GM18873 (cell line): ENCODE results near the gene ONECUT2.

ENCODE experiments used
- ATAC-seq: cut with Tn5 transposase; IDR thresholded peaks from one replicate; pipeline ENCODE4 v1.9.1; 2021; ENCODE audit warnings: mild to moderate bottlenecking, moderate library complexity, moderate number of reproducible peaks; ENCODE audit not compliant: unreplicated experiment, low FRiP score

The ONECUT2 gene

DNA sequence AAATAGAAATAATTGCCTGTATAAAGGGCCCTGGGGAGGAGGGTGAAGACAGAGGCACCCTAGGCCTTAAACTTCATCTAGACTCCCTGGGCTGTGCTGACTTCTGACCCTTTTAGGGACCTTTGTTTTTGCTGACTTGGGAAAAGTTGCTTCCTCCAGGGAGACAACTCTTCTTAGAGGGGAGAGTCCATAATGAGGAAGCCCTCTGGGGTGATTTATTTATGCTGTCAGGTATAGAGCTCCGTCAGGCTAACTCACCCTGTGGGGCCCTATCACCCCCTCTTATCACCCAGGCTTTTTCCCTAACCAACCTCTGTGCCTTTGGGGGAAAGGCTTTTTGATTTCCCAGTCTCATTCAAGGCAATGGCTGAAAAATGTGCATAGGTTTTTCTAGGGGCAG is 8.1 kb downstream of the ONECUT2 start:
- no peak for ATAC-seq

DNA sequence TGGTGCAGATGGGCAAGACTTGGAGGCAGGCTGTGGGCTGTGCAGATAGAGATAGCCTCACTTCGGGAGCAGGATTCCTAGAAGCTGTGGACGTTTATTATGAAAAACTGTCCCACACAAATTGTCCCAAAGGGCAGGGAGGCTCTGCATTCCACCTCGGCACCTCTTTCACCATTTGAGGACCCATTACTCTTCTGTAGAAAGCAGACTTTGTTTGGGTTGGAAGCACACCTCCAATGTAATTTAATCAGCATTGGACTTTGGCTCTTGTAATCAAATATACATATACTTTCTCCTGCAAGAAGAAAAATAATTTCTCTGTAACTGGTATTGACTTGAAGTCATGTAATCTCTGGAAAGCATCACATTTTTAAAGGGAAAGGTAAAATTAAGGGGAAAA is 8.5 kb downstream of the ONECUT2 start:
- ATAC-seq = no peak

DNA sequence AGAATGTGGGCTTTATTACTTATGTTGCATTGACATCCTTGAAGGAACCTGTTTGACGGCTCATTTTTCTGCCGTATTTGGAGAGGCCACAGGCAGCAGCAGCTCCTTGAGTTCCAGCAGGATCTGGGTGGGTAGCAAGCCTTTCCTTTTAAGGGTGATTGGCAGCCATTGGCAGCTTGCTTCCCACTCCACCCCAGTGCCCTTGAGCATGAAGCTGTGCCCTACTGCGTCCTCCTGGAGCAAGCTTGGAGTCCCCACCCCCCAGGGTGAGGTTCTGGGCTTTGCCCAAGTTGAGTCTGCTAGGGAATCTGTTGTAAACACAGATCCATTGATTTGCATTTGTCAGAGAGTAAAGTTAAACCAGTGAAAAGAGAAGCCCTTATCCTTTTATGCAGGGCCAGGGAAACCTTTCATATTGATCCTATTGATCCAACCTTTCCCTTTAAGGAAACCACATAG is 9.2 kb downstream of the ONECUT2 start:
- no peak for ATAC-seq

DNA sequence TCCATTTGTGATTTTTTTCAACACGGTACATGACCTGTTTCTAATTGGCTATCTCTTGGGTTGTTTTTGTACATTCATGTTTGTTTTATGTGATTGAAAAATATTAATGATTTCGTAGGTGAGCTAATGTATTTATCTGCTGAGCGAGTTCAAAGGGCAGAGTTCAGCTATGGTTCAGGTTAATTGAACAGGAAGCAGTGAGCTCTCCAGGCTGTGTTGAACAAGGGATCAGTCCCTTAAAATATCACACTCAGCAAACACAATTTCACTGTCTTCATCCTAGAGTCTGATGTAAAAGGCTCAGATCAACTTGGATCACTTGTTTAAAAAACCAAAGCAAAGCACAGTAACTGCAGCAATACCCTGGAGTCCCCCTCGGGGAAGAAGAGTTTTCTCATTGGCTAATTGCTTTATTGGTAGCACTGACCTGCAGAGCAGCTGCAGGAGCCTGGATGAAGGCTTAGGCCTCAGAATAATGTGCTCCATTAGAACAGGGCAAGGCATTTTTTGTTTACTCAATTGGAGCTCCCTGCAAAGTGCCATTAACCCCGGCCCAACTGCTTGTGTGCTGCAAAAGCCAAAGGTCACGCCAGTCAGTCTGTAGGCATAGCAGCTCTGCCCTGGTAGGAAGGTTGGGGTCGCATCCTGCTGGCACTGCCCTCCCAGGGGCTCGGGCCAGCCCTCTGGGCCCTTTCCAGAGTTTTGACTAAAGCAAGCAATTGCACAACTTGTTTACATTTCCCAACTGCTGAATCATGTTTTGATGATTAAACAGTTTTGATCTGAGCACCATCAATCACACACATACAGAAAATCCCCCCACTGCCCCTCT is 10.5 kb downstream of the ONECUT2 start:
- no peak for ATAC-seq

DNA sequence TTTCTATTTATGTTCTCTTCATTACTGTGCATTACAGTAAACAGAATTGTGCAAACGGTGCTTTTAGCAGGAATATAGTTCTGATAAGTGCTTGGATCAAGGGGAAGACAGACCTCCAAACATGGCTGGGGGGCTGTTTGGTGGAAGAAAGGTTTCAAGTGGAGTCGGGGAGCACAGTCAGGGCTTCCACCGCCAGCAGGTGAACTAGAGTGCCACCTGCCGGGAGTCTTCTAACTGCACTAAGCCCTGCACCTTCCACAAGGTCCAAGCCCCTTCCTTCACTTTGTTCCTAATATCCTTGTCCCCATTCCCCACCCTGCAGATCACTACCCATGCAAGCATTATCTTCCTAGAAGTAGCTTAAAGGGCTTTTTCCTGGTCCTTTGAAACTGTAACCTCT is 11.1 kb downstream of the ONECUT2 start:
- ATAC-seq = no peak

DNA sequence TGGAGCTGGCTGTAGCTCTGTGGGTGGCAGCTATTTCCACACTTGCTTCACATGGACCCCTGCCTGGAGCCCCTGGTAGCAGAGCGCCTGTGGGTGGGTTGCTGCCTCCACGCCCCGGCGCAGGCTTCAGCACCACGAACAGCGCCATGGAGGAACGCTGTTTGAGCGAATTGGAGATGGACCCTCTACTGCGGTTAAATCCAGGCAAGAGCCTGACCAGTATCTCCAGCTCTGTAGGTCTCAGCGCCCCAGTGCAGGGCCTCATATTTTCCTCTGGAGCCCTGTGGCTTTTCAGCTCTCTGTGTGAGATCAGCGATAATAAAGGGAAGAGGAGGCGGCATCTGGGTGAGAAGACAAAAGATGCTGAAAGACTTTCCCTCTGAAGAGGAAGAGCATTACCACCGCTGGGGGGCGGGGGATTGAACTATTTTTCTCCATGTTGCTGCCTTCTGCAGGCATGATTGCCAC is 12.0 kb downstream of the ONECUT2 start:
- ATAC-seq = no peak

DNA sequence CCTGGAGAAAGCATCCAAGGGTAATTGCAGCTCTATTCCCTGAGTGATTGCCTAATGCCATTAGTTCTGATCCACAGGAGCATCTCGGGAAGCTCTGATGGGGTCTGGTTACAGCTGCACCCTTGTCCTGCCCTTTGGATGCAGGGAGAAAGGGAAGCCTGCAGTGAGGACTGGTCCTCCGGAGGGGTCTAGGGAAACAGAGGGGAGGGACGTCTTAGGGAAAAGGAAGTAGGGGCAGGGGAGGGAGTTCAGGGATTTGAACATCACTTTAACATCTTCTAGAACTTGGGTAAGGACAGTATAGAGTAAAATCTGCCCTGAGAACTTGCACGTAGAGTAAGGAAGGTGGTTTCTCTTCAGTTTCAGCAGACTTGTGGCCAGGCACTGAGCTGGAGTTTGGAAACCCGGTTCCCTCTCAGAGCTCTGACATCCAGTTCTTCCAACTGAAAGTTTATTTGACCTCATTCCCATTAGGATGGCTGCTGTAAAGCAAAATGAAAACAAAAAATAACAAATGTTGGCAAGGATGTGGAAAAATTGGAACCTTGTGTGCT is 20.5 kb downstream of the ONECUT2 start:
- ATAC-seq = no peak

DNA sequence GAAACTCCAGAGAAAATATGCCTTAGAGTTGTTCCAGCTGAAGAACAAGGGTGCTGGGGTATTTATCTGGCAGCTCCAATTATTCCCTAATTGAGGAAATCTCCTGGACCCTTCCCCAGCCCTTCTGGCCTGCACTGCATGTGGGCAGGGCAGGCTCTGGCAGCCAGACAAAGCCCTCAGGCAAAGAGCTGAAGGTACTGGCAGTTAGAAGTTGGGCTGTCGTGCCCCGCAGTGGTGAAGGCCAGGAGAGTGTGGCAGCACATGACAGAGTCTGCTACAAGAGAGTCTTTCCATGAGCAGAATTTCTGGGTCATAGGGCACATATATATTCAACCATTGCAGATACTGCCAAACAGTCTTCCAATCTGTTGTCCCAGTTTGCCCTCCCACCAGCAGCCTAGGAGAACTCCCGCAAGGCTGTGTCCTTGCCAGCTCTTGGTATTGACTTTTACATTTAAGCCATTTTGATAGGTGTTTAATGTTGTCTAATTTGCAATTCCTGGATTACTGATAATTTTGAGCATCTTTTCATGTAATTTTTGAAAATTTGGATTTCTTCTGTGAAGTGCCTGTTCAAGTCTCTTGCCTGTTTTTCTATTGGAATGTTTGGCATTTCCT is 26.6 kb downstream of the ONECUT2 start:
- ATAC-seq = no peak

DNA sequence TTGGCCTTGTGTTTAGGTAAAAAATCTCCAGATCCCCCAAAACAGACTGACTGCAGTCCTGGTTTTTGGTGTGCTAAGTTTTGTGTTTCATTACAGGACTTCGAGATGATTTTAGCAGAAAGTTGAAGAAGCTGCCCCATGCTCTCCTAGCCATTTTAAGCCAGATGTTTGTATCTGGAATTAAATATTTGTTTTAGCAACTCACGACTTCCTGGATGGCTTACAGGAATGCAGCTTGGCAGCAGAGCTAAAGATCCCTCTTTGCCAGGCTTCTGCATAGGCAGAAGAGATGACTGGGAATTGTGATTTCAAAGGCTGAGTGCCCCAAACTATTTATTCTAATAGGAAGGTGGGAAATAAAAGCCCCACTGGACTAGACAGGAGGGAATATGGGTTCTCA is 31.1 kb downstream of the ONECUT2 start:
- no peak for ATAC-seq

DNA sequence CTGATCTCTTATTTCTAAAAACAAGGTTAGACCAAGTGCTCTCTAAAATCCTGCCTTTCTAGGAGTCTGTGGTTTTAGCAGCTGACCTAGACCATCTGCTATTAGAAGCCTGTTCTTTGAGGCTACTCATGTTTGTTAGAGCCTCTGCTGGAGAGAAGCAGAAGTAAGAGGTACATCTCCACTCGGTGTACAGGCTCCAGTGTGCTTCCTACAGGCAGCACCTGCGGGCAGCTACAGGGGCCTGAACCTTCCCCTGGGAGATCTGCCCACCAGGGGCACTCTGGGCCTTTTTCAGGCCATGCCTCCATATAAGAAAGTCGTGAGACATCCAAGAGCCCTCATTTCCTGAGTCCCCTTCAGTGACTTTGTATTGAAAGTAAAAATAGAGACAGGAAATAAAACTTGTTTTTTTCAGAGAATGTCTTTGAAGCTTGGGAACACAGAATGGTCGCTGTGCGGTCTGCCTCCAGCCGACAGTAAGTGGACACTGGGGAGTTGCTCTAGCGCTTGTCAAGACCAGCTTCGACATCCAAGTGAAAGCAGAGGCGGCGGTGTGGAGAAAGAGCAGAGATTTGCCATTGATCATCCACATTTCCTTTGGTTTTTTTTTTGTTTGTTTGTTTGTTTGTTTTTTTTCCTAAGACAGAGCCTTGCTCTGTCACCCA is 31.7 kb downstream of the ONECUT2 start:
- ATAC-seq = no peak

DNA sequence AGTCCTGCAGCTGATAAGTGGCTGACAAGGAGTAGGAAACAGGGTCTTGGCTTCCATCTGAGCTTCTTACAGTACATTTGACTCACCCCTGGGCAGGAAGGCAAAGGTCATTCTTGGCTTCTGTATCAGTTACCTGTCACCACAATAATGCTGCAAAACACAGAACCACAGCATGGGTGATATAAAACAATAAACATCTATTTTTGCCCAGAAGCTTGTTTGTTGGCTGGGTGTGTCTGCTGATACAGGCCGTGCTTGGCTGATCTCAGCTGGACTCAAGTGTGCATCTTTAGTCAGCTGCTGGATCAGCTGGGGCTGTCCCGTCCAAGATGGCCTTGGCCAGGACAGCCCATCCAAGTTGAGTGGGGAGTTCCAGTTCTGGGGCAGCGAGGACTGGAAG is 34.7 kb downstream of the ONECUT2 start:
- ATAC-seq = no peak

DNA sequence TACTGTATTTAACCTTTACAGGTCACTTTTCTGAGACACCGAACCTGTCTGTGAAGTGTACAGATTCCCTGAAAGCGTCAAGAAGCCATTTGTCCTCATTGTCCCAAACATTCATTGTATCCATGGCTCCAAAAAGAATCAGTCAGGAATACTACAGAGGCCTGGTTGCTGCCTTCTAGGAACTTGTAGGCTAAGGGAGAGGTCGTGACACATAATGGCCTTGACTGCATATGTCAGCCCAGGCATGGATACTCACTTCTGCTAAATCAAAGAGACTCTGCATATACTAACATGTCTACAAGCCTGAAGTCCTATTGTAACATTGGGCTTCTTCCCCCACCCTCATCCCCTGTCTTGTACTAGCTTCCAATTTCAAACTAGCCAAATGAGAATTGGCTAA is 40.2 kb downstream of the ONECUT2 start:
- no peak for ATAC-seq

DNA sequence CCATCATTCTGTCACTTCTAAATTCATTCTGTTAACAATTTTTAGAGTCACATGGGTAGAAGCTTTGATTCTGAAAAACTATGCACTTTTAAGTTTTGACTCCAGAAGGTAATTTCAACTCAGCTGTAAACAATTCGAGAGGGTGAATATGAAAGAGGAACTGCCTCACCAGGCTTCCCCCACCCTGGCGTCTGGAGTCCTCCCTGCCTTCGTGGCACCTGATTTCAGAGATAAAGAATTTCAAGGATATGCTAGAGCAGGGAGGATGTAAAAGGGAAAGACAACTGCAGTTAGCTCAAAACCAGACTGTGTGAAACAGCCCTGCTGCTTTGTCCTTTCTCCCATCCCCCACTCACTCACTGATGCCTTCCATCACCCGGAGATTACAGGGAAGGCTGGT is 40.7 kb downstream of the ONECUT2 start:
- no peak for ATAC-seq

DNA sequence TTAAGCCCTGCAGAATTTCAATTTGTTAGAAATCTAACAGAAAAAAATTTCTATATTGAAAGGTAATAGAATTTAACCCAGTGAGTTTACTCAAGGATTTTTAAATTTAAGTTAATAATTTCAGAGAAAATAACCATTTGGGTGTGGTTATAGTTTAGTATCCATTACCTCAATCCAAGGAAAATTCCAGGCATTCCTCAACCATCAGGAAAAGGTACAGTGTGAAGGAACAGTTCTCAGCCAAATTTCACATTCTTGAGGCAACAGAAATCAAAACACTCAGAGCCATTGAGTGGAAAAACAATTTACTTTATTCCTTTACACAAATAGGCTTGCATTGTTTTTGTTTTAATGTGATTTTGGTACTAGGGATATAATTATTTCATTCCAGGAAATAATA is 45.6 kb downstream of the ONECUT2 start:
- ATAC-seq = no peak

DNA sequence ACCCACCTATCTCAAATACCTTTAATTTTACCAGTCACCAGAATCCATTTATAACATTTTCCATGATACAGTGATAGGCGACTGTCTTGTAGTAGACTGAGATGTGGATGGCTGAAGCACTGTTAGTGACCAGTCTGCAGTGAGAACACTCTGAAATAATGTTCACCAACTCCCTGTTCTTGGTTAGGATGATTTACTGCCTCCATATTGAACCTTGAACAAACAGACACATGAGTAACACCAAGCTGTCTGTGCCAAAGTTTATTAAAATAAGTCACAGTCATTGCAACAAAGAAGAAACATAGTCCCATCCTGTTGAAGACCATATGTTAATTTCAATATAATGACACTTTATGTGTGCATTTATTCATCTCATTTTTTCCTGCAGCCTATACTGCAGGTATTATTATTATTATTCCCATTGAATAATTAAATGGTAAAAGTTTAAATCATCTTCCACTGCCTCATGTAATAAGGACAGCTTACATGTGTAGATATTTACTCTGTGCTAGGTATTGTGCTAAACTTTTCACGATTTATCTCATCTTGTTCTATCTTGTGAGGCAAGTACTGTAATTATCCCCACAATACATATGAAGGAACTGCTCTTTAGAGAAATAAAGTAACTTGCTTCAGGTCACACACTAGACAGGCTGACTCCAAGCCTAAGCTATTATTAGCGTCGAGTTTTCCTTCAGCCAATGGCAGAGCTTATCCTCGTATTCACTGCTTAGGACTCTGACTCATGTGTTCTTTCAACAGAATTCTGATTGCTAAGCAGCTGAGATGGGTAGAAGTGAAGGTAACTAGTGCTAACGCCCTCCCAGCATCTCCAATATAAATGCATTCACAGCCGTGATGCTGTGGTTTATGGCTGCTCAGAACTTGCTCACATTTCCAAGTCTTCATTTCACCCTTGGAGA is 62.5 kb downstream of the ONECUT2 start:
- no peak for ATAC-seq

DNA sequence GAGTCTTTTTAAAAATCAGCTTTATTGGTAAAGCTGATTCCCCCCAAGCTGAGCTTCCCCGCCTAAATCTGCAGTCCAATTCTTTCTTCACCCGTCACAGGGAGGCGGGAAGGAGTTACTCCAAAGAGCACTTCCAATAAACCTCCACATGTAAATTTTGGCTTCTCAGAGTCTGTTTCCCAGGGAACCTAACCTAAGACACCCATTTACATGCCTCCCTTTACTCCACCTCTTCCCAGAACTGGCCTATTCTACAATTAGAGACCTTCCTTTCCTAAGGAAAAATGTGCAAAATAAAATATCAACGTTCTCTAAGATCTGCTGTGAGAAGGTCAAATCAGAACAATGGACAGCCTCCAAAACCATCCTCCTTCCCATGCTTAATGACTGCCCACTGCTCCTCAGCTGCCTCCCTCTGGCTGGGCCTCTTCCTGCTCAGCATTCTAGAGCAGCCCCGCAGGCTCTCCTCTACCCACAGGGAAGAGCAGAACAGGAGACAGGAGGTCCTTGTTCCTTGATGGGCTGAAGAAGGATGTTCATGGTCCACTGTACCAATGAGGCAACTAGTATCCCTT is 63.6 kb downstream of the ONECUT2 start:
- ATAC-seq = no peak

DNA sequence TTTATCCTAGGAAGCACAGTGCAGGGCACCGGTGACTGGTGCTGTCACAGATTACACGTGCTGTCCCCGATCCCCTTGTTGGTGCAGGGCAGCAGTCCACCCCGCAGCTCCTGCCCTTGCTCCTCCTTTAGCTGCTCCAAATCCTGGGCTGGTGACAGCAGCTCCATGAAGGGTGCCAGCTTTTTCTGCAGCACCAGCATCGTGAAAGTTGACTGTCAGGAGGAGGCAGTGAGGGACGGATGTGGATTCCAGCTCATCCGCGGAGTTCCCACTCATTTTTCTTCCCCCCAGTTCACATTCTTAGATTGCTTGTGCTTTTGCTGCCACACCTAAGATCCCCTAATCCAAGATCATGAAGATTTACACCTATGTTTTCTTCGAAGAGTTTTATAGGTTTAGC is 67.5 kb downstream of the ONECUT2 start:
- no peak for ATAC-seq

DNA sequence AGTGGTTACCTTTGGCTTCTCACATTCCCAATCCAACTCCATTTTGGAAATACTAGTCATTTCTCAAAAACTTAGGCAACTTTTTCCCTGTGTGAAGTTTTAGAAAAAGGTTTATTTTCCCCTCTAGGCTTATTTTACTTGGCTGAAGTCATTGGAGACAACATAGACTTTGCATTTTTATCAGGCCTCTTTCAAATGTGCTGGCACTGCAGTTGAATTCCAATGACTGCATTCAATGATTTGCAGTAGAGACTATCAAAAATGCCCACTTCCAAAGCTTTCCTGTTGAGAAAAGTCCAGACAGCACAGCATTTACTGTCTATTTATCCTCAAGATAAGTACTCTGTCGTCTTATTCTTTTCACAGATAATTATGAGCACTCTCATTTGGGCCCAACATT is 70.1 kb downstream of the ONECUT2 start:
- no peak for ATAC-seq

DNA sequence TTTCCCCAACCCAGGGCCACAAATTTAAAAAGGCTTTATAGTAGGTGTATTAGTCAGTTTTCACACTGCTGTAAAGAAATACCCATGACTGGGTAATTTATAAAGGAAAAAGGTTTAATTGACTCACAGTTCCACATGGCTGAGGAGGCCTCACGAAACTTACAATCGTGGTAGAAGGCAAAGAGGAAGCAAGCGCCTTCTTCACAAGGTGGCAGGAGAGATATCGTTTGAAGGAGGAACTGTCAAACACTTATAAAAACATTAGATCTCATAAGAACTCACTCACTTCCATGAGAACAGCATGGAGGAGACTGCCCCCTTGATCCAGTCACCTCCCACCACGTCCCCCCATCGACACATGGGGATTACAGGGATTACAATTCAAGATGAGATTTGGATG is 80.9 kb downstream of the ONECUT2 start:
- no peak for ATAC-seq

DNA sequence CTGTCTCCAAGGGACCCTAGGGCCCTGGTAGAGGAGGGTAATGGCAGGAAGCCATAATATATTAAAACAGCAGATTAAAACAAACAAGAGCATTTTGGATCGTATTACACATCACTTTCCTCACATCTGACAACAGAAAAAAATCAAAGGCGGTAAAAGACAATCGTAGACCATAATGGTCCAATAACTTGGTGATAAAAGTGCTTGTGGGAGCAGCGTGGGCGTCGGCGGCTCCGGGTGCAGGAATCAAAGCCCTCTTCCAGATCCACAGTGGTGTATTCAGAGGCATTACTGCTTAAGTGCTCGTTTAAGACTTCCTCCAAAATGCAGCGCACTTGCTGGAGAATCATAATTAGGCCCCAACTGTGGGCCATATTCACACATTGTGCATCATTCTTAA is 83.4 kb downstream of the ONECUT2 start:
- no peak for ATAC-seq
